ENCODE results near the gene SERINC2.

GRCh38 chr1:31479811-31480210 lies 66.8 kb downstream of the SERINC2 start:
- TF ChIP-seq SMC3 (IDR thresholded peaks at IDR 0.05; ENCODE audit: low read depth, low read length), result no peak
- no peak for TF ChIP-seq CTCF (conservative IDR thresholded peaks at IDR 0.05; ENCODE audit: low read depth, low read length)
- TF ChIP-seq USF2 (IDR thresholded peaks at IDR 0.05; ENCODE audit: low read depth, low read length), result no peak
- TF ChIP-seq POLR2A (IDR thresholded peaks at IDR 0.05; ENCODE audit: low read depth, low read length), result no peak
- TF ChIP-seq RAD21 (IDR thresholded peaks at IDR 0.05; ENCODE audit: low read length), result no peak
- TF ChIP-seq MAZ (IDR thresholded peaks at IDR 0.05; ENCODE audit: borderline replicate concordance, low read depth, low read length), result no peak
- no peak for TF ChIP-seq CEBPB (IDR thresholded peaks at IDR 0.05; ENCODE audit: low read depth, low read length)
- TF ChIP-seq RFX5 (IDR thresholded peaks at IDR 0.05; ENCODE audit: low read depth, low read length), result no peak
- TF ChIP-seq MAFK (IDR thresholded peaks at IDR 0.05; ENCODE audit: low read depth, low read length), result no peak
- no peak for TF ChIP-seq NFE2L2 (IDR thresholded peaks at IDR 0.05; ENCODE audit: low read depth, low read length)

Data from IMR-90 (cell line).